DMS53 (cell line): ENCODE results near the gene RPA4.
"Not testable (repeated sequence)": the region's sequence is repeated elsewhere in the genome, so short reads cannot be mapped to it uniquely, and the experiment has no call there.

ENCODE experiments used
- DNase-seq: peaks from one replicate; lab custom pipeline; 2025; lab: John Stamatoyannopoulos, UW

Gene RPA4, protein sequence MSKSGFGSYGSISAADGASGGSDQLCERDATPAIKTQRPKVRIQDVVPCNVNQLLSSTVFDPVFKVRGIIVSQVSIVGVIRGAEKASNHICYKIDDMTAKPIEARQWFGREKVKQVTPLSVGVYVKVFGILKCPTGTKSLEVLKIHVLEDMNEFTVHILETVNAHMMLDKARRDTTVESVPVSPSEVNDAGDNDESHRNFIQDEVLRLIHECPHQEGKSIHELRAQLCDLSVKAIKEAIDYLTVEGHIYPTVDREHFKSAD

DNA sequence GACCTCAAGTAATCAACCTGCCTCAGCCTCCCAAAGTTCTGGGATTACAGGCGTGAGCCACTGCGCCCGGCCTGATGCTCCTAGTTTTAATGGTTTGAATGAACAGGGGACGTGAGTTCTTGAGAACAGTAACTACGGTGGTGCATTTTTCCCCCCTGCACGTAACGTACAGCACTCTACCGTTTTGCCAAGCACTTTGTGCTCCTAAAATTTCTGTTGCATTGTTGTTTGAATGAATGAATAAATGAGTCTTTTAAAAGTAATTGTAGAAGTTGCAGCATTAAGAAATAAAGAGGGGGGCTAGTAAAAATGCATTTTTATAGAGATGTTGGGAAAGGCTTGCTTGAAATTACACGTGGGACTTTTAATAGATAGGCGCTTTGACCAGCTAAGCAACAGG is at the start of gene RPA4:
Gene RPA4, plus strand, starts transcription at position 301 of the 400 bp plus-strand sequence. CDS start 403 bp downstream, outside the sequence.
- DNase-seq: no peak

DNA sequence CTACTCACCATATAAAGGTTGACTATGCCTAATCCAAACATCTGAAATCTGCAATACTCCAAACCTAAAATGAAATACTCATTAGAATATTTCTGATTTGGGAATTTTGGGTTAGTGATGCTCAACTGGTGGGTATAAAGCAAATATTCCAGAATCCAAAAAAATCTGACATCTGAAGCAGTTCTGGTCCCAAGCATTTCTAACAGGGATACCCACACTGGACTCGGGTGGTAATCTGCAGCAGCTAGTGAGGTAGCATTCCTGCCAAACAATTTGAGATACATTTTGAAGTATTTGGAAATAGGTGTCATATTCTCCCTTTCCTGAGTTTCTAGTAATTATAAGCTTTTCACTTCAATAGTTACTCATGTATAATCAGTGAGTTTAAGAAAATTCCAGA is 49.6 kb upstream of the RPA4 start:
- no peak for DNase-seq

DNA sequence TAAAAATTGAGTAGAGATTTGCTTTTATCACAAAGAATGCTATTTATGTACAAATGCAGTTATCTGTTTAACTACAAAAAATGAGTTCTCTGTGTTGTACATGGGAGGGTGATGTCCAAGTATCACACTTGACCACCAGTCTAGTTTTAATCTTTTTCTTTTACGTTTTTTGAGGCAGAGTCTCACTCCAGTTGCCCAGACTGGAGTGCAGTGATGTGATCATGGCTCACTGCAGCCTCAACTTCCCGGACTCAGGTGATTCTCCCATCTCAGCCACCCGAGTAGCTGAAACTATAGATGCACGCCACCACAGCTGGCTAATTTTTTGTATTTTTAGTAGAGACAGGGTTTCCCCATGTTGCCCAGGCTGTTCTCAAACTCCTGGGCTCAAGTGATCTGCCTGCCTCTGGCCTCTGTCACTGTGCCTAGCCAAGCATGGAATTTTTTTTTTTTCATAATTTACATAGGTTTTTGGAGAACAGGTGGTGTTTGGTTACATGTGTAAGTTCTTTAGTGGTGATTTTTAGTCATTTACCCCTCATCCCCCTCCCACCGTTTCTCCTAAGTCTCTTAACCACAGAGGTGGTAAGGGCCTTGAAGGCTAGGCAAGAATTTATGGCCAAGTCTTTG is 47.9 kb upstream of the RPA4 start:
- peak; percentile 26 for DNase-seq

DNA sequence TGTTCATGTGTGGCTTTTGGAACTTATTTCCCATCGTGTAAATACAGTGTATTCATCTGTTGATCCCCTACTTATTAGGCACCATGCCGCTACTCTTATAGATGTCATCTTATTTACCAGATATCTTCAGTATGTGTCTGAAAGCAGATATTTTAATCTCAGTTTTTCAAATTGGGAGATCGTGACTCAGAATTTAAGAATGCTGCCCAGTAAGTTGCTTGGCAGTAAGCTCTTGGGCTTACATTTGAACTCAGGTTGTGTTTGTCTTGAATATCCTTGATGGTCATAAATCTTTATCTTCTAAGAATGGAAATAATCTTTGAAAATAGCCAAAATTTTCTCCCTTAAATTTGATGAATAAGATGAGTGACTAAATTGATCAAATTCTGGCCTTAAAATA is 45.9 kb upstream of the RPA4 start:
- DNase-seq: no peak

DNA sequence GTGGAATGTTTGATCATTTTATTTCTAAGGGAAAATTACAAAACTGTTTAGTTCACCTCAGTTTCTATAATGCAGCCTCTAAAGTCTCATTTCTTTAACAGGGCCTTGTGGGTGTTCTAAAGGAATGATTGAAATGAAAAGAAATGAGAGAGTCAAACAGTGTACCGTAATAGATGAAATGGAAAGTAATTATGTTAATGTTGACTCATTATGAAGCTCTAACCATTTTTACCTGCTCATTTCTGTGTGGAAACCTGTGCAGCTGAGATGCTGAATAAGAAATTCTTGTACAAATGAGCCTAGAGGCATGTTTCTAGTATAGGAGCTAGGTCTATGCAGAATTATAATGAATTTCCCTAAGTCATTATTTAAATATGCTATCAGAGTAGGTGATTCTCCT is 45.2 kb upstream of the RPA4 start:
- no peak for DNase-seq

DNA sequence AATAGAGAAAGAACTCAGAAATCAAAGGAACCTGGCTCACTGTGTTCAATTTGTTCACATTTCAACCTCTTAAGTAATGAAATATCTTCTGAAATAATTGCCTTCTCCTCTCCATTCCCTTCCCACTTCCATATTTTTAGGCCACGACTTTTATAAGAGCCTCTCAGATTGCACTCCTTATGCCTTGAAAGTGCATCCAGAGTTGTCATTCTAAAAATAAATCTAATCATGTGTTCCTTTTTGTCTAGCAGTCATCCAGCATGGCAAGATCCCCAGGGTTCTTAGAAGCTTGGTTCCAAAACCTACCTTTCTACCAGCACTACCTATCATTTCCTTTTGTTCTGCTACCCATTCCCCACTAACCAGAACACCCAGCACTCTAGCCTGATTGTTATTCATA is 42.4 kb upstream of the RPA4 start:
- no peak for DNase-seq

DNA sequence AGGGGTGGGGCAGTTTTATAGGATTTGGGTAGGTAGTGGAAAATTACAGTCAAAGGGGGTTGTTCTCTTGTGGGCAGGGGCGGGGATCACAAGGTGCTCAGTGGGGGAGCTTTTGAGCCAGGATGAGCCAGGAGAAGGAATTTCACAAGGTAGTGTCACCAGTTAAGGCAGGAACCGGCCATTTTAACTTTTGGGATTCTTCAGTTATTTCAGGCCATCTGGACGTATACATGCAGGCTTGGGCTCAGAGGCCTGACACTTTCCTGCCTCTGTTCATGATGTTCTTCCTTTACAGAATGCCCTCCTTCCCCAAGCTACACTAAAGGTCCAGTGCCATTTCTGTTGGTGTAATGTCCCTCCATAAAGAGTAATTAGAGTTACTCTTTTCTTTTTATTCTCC is 41.8 kb upstream of the RPA4 start:
- not testable (repeated sequence) for DNase-seq

DNA sequence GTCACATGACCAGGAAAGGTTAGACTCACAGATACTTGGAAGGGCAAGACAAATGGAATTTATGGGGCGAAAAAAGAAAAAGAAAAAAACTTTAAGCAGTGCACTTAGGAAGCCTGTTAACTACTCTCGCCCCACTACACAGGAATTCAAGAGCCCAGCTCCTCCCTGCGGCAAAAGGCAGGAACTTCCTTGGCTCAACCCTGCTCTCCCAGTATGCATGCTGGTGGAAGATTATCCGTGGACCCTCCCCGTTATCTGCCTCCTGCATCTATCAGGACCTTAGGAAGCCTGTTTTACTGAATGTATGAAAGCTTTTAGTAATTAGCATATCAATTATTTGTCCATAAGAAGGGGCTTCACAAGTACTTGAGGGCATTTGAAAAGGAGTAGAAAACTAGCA is 40.1 kb upstream of the RPA4 start:
- DNase-seq: no peak

DNA sequence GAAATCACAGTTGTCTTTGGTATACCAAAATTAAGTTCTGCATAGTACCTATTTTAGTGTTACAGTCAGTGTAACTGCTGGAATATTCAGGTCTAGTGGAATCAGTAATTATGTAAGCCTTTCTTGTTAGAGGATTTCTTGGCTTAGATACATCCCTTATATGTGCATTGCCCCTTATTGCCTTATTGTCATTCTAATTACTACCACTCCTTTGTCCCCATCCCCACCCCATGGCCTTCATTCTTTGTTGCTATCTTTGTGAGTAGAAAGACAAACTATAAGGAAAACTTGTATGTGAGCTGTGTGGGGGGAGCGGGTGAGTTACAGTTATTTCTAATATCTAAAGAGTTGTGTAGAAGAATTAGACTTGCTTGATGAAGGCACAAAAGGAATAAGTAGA is 36.9 kb upstream of the RPA4 start:
- DNase-seq: no peak

DNA sequence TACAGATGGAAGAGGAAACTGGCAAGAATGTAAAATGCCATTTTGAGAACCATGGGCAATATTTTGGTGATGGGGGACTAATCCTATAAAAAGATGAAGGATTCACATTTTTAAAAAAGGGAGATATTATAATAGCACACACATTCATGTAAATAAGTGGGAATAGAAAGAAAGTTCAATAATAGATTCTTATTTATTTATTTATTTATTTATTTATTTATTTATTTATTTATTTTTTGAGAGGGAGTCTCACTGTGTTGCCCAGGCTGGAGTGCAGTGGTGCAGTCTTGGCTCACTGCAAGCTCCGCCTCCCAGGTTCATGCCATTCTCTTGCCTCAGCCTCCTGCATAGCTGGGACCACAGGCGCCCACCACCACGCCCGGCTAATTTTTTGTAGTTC is 24.3 kb upstream of the RPA4 start:
- not testable (repeated sequence) for DNase-seq

DNA sequence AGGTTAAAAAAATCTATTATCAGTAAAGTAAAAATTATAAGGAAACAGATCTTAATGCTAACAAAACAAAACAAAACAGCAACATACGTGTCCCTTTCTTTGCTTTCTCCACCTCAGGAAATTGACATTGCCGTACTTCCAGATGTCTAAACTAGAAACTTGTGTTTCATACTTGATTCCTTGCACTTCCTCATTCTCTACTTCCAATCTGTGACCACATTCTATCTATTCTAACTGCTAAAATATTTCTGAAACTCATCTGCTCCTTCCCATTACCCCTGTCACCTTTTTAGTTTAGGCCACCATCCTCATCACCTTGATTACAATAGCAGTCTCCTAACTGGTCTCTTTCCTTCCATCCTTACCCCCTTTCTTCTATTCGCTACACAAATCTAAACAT is 22.5 kb upstream of the RPA4 start:
- DNase-seq: no peak

DNA sequence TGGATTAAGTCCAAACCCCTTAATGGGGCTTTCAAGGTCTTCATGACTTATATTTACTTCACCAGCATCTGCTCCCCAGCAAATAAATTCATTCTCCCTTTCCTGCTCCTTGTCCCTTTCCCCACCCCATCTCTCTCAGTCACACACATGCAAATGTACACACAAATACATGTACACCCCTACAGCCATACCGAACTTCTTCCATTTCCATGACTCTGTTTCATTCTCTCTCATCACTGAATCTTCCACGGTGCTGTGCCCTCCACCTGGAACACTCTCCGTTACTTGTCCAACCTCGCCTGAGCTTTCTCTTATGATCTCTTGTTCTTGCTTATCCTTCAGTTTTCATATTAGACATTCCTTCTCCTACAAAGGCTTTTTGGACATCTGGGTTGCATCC is 22.0 kb upstream of the RPA4 start:
- DNase-seq: no peak

DNA sequence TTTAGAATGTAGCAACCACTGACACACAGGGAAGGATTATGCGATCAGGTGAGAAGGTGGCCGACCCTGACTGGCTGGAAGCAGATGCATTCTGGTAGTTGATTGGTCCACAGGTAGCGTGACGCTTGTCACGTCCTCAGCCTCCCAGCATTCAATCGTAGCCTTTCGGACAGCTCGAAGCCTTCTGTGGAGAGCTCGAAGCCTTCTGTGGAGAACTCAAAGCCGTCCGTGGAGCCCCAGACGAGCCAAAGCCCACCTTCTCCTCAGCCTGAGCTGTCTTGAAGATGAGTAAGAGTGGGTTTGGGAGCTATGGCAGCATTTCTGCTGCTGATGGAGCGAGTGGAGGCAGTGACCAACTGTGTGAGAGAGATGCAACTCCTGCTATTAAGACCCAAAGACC is 319 bp downstream of the RPA4 start:
- DNase-seq: no peak

DNA sequence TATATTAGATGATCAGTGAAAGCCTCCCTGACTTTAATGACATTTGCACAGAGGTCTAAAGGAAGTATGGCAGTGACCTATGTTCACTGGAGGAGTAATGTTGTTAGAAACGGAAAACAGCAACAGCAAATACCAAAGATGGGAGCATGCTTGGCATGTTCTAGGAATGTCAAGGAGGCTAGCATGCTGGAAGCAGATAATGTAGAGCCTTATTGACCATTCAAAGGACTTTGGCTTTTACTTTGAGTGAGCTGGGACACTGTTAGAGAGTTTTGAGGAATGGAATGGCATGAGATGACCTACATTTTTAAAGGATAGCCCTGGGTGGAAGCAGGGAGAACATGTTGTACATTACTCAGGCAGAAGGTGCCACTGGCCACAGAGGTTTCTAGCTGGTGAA is 6.0 kb downstream of the RPA4 start:
- DNase-seq: peak; percentile 1

DNA sequence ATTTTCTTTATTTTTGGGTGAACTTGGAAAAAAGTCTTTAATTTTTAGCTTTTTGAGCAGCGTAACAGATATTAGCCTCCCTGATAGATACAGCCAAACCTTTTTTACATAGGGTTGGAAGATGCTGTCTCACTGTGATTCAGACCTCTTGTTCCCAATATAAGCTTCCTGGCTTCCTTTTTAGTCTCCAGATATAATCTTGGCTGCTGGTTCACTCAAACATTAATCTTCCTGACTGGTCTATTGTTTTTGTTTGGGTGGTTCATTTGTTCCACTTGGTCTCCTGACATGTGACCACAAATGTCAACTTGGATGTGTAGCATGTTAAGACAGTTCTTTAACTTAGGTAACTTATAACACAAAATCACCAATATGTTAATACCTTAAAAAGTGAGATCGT is 23.0 kb downstream of the RPA4 start:
- no peak for DNase-seq

DNA sequence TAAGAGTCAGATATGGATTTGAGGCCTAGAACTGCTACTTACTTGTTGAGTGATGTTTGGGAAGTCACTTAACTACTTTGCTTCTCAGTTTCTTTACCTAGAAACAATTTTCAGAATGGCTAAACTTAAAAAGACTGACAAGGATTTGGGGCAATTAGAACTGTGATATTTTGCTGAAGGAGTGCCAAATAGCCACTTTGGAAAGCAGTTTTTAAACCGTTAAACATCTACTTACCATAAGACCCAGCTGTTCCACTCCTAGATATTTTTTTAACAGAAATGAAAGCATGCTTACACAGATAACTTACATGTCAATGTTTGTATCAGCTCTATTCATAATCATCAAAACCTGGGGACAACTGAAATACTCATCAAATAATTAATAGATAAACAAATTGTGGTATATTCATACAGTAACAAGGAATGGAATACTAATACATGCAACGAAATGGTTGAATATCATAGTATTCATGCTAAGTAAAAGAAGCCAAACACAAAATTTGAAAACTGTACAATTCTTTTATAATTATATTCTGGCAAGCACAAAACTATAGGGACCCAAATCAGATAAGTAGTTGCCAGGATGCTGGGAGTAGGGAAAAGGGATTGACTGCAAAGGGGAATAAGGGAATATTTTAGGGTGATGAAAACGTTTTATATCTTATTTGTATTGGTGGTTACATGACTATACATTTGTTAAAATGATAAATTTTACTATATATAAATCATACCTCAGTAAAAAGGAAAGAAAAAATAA is 24.0 kb downstream of the RPA4 start:
- DNase-seq: no peak

DNA sequence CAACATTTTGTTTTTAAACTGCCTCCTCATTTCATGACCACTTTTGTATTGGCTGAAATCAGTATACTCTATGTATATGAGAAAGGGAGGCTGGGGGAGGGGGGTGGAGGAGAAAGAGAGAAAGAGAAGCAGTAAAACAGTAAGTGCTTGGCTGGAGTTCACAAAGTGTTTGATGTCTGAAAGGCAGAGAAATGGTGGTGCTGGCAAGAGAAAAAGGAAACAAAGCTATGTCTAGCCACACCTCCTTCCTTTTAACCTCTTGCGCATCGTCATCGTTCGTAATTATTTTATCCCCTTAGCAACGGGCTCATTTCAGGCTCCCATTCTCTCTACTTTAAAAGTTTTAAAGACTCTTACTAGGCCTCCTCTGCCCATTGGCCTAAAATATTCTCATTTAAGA is 25.6 kb downstream of the RPA4 start:
- DNase-seq: no peak

DNA sequence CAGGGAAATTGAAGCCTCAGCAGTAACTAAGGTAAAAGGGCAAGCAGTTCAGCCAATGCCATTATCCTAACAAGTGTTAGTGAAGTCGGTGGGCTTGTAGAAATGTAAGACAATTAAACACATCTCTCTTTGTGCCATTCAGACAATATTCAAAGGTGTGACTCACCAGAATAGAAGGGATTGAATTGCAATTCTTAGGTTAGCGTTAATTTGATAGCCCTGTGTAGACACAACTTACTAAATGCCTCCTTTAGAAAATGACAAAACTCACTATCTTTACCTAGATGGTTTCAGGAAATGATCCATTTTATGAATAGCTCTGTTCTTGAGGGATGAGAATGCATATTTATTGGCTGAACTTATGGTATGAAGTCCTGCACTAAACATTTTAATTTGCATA is 35.2 kb downstream of the RPA4 start:
- DNase-seq: no peak

DNA sequence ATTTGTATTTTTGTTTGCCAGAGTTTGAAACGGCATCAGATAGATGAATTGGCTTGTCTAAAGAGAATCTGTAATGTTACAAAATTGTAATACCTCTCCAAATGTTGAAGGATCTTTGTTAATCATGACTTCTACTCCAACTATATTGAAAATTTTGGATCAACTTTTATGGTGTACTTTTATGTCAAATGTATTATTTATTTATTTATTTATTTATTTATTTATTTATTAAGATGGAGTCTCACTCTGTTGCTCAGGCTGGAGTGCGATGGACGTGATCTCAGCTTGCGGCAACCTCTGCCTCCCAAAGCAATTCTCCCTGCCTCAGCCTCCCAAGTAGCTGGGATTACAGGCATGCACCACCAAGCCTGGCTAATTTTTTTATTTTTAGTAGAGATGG is 36.0 kb downstream of the RPA4 start:
- no peak for DNase-seq

DNA sequence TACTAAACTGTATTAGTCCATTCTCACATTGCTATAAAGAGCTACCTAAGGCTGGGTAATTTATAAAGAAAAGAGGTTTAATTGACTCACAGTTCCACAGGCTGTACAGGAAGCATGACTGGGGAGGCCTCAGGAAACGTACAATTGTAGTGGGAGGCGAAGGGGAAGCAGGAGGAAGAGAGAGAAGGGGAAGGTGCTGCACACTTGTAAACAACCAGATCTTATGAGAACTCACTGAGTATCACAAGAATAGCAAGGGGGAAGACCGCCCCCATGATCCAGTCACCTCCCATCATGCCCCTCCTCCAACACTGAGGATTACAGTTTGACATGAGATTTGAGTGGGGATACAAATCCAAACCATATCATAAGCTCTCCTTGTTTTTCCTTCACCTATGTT is 40.9 kb downstream of the RPA4 start:
- DNase-seq: no peak

DNA sequence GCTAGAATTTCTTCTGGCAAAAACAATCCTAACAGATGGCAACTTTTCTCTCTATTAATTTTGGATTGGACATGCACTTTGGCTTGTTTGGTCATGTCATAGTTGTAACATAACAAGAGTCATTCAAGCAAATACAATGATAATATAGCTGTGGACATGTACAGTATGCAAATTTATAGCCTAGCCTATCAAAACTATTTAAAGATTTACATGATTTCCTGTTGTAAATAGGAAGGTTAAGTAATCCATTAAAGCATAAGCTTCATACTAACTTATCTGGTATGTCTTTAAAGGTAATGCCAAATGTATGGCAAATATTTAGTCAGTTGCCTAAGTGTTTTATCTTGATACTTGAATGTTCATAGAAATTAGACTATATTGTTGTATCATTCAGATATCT is 45.3 kb downstream of the RPA4 start:
- no peak for DNase-seq
